GM06990 (cell line): ENCODE data around the gene RPS6KL1.

Source experiments
- DNase-seq: peaks from one replicate; pipeline ENCODE4 v3.0.0-alpha.2; 2011; ENCODE audit not compliant: insufficient read length; ENCODE audit errors: extremely low read depth
- H3K27me3 ChIP-seq: replicated peaks from 2 replicates; pipeline ENCODE4 v1.6.0; 2011; ENCODE audit warnings: low read length; ENCODE audit not compliant: control insufficient read depth, insufficient read depth
- H3K36me3 ChIP-seq: 2 replicates; pipeline ENCODE4 v1.5.1; 2011; ENCODE audit warnings: low read length; ENCODE audit not compliant: control insufficient read depth, insufficient read depth
- H3K4me3 ChIP-seq: replicated peaks from 2 replicates; pipeline ENCODE4 v1.5.1; 2011; ENCODE audit warnings: low read depth, mild to moderate bottlenecking, control low read depth, low read length
- CTCF ChIP-seq: IDR thresholded peaks from 2 replicates; pipeline ENCODE4 v1.5.1; 2011; ENCODE audit warnings: low read length, control low read depth, mild to moderate bottlenecking, inconsistent platforms; ENCODE audit not compliant: insufficient read depth, poor library complexity, severe bottlenecking

The RPS6KL1 gene

GRCh38 chr14:74907744-74908143 lies 15.3 kb downstream of the RPS6KL1 start:
- no peaks in the 10 kb centered on the region for H3K27me3 ChIP-seq
- no peak overlapping the region for H3K4me3 ChIP-seq
- TF ChIP-seq CTCF: no peak
- peaks cover 15% of the 10 kb centered on the region for H3K36me3 ChIP-seq
- no peak for DNase-seq

GRCh38 chr14:74906925-74907521 lies 16.0 kb downstream of the RPS6KL1 start:
- no peaks in the 10 kb centered on the region for H3K27me3 ChIP-seq
- DNase-seq: no peak
- H3K36me3 ChIP-seq: peaks cover 20% of the 10 kb centered on the region
- H3K4me3 ChIP-seq: no peak overlapping the region
- TF ChIP-seq CTCF: peak; percentile 33

- Histone ChIP-seq H3K4me3 (no peak overlapping the region), H3K36me3 (peaks cover 25% of the 10 kb centered on the region), H3K27me3 (no peaks in the 10 kb centered on the region)
- peak; percentile 97 for TF ChIP-seq CTCF
- DNase-seq: peak; percentile 52
Observed at GRCh38 chr14:74905595-74906142, 17.4 kb downstream of the RPS6KL1 start.

- TF ChIP-seq CTCF: no peak
- peaks cover 27% of the 10 kb centered on the region for H3K36me3 ChIP-seq
- DNase-seq: no peak
- no peak overlapping the region for H3K4me3 ChIP-seq
- H3K27me3 ChIP-seq: no peaks in the 10 kb centered on the region
Observed at GRCh38 chr14:74904635-74905503, 18.2 kb downstream of the RPS6KL1 start.

- no peaks in the 10 kb centered on the region for H3K27me3 ChIP-seq
- DNase-seq: no peak
- H3K36me3 ChIP-seq: peaks cover 34% of the 10 kb centered on the region
- no peak overlapping the region for H3K4me3 ChIP-seq
- TF ChIP-seq CTCF: no peak
Observed at GRCh38 chr14:74902941-74903705, 19.9 kb downstream of the RPS6KL1 start.
